Spinal cord (tissue), 10 donors: Measurements from ENCODE around the gene KRT81. TPM values are rescaled to one million over a fixed set of nuclear protein-coding genes. Genes with fewer than 3 reads are reported as not detected.
"Not testable (repeated sequence)": the region's sequence is repeated elsewhere in the genome, so short reads cannot be mapped to it uniquely, and the experiment has no call there.

Experiments
- DNase-seq, 6 donors: peaks; one replicate each; pipeline versions ENCODE4 v3.0.0 to v3.0.0-alpha.2; 2013 to 2015; ENCODE audit warnings: low spot score in 6 of 6, low read depth in 4 of 6
- H3K27ac ChIP-seq: one replicate; pipeline ENCODE4 v1.5.1; 2013; ENCODE audit warnings: low read depth, low read length, control low read depth
- H3K27me3 ChIP-seq: one replicate; pipeline ENCODE4 v1.6.1; 2013; ENCODE audit warnings: low read length; ENCODE audit not compliant: control insufficient read depth, insufficient read depth
- H3K36me3 ChIP-seq: one replicate; pipeline ENCODE4 v1.6.1; 2013; ENCODE audit warnings: low read length; ENCODE audit not compliant: control insufficient read depth, insufficient read depth
- H3K4me1 ChIP-seq: one replicate; pipeline ENCODE4 v1.6.1; 2013; ENCODE audit warnings: low read length; ENCODE audit not compliant: control insufficient read depth, insufficient read depth
- H3K4me3 ChIP-seq: one replicate; pipeline ENCODE4 v1.5.1; 2013; ENCODE audit warnings: low read depth, low read length, control low read depth
- H3K9me3 ChIP-seq: one replicate; pipeline ENCODE4 v1.6.1; 2013; ENCODE audit warnings: low read length; ENCODE audit not compliant: control insufficient read depth, insufficient read depth
- WGBS: methylation state at CpG from one replicate; pipeline ENCODE4 v1.1.5; 2013; ENCODE audit warnings: missing lambda C conversion rate; ENCODE audit not compliant: insufficient coverage; 5-methylcytosine and 5-hydroxymethylcytosine counted together
- polyA plus RNA-seq, 2 donors: library from polyadenylated mRNA; unstranded; fragments of 120-200 nt; gene quantifications; one replicate each; pipeline ENCODE4 v1.2.1, GENCODE V29; 2013; ENCODE audit not compliant: insufficient read length in 2 of 2
- total RNA-seq, 2 donors: library from RNA; depleted of rRNA in 1 of 2; stranded (reverse); fragments of 120-200 nt in 1 of 2; fragments of >200 nt in 1 of 2; gene quantifications; one replicate each; pipeline versions ENCODE4 v1.2.3 to v1.2.4, GENCODE V29; 2013 to 2014
- donor health status: healthy.

Gene KRT81
- total and polyA plus RNA-seq, 4 donors = 0.15 to 0.55 (median 0.17) TPM; not detected in 1

DNA sequence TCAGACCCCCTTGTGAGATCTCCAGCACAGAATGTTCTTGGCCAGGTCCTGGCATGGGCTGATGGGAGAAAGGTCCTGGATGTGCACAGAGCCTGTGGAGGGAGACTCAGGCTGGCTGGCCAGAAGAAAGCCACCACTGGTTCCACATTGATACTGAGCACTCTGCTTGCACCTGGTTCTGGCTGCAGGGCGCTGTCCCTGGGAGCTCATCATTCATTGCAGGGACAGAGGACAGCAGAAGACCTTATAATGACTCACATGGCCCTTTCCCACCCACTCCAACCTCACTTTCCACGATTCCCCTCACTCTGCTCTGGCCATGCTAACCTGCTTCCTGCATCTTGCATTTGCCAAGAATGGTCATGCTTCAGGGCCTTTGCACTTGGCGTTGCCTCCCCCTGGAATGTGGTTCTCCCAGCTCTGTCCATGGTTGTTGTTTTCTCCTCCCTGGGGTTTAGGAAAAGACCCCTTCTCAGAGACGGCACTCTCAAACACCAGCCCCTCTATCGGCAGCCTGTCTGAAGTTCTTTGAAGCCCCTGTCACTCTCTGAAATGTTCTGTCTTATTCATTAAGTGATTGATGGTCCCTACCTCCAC, 48.0 kb downstream of the KRT81 start:
- H3K27ac ChIP-seq = no peak overlapping the region
- 74% methylated on average over 3 of the region's 5 CpGs for WGBS
- H3K4me1 ChIP-seq = peaks cover 15% of the 10 kb centered on the region
- no peak for DNase-seq
- H3K27me3 ChIP-seq = no peaks in the 10 kb centered on the region
- H3K36me3 ChIP-seq = no peaks in the 10 kb centered on the region
- H3K9me3 ChIP-seq = no peaks in the 10 kb centered on the region
- H3K4me3 ChIP-seq = no peak overlapping the region

- H3K27ac ChIP-seq = no peak overlapping the region
- no peaks in the 10 kb centered on the region for H3K36me3 ChIP-seq
- no peak overlapping the region for H3K4me3 ChIP-seq
- 91% methylated on average over 7 of the region's 11 CpGs for WGBS
- no peaks in the 10 kb centered on the region for H3K9me3 ChIP-seq
- no peak for DNase-seq
- H3K4me1 ChIP-seq = peaks cover 12% of the 10 kb centered on the region
- no peaks in the 10 kb centered on the region for H3K27me3 ChIP-seq
Measured at GRCh38 chr12:52242442-52243258, 48.7 kb downstream of the KRT81 start.

DNA sequence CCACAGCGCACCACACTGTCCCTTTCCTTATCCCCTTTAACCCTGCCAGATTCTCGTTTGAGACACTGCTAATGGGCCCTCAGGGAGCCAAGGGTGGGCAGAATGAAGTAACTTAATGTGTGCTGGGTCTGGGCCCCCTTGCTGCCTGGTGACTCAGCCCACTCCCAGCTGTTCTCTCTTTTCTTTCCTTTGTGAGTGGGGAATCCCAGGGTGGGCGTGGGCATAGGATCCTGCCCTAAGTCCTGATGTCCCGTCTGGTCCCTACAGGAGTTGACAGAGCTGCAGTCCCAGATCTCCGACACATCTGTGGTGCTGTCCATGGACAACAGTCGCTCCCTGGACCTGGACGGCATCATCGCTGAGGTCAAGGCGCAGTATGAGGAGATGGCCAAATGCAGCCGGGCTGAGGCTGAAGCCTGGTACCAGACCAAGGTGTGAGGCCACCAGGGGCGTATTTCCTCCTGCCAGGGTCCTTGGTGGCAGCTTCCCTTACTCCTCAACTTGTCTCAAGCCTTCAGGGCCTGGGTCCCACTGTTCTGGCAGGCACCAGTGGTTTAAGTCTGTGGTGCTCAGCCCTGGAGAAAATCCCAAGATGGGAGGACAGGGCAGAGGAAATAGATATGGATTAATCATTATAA, 50.0 kb downstream of the KRT81 start:
- Histone ChIP-seq H3K4me3 (no peak overlapping the region), H3K9me3 (no peaks in the 10 kb centered on the region), H3K36me3 (no peaks in the 10 kb centered on the region), H3K27ac (no peak overlapping the region), H3K4me1 (peaks cover 8% of the 10 kb centered on the region), H3K27me3 (no peaks in the 10 kb centered on the region)
- DNase-seq = no peak
- 80% methylated on average over 9 of the region's 11 CpGs for WGBS

GRCh38 chr12:52240247-52240646, 51.1 kb downstream of the KRT81 start:
- not testable (repeated sequence) for H3K36me3 ChIP-seq, H3K27me3 ChIP-seq, H3K4me1 ChIP-seq, H3K4me3 ChIP-seq, H3K27ac ChIP-seq, DNase-seq, H3K9me3 ChIP-seq
- 94% methylated on average over 2 of the region's 6 CpGs for WGBS

DNA sequence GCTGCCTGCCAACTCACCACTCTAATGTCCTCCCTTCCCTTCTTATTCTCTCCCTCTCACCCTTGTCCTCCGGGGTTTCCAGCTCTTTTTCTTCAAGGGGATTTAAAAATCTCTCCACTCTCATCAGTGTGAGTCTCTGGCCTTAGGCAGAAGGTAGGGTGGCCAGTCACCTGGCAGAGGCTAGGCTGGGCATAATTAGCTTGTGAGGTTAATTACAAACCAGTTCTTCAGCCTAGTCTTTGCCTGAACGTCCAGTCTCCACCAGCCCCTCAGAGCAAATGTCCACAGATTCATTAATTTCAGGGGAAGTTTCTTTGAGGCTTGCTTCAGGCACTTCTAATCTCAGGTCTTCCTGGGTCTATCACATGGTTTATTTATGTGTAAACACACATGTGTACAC, 51.6 kb downstream of the KRT81 start:
- peaks cover 8% of the 10 kb centered on the region for H3K4me1 ChIP-seq
- H3K9me3 ChIP-seq = no peaks in the 10 kb centered on the region
- H3K36me3 ChIP-seq = no peaks in the 10 kb centered on the region
- H3K4me3 ChIP-seq = no peak overlapping the region
- H3K27ac ChIP-seq = no peak overlapping the region
- H3K27me3 ChIP-seq = peaks cover 2% of the 10 kb centered on the region
- 50% methylated on average over 1 of the region's 2 CpGs for whole genome bisulfite sequencing
- DNase-seq = no peak

GRCh38 chr12:52238916-52239646, 52.3 kb downstream of the KRT81 start:
- H3K27me3 ChIP-seq = peaks cover 8% of the 10 kb centered on the region
- 91% methylated on average over 3 of the region's 7 CpGs for WGBS
- no peak for DNase-seq
- H3K4me3 ChIP-seq = no peak overlapping the region
- H3K4me1 ChIP-seq = peaks cover 4% of the 10 kb centered on the region
- H3K9me3 ChIP-seq = no peaks in the 10 kb centered on the region
- H3K27ac ChIP-seq = no peak overlapping the region
- no peaks in the 10 kb centered on the region for H3K36me3 ChIP-seq

DNA sequence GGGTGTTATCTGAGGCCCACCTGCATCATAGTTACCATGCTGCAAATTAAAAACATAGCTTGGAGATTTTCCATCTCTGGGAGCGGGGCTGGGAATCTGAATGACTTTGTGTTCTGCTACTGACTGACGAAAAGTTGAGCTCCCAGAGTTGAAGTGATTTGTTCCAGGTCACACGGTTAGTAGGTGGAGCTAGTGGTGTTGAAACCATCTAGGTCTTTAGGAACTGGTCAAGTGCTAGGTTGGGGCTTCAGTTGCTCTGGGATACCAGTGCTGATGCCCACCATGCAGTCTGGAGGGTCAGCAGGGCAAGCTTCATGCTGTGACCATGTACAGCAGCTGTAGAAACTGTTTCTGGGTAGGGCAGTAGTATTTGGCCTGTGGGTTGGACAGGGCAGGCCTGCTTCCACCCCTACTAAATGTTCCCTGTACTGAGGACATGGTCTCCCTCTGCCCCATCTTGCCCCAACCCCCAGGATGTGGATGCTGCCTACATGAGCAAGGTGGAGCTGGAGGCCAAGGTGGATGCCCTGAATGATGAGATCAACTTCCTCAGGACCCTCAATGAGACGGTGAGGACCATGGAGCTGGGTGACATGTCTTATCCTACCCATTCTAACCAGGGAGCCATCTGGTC, 53.0 kb downstream of the KRT81 start:
- H3K4me1 ChIP-seq = peaks cover 4% of the 10 kb centered on the region
- H3K4me3 ChIP-seq = no peak overlapping the region
- peaks cover 16% of the 10 kb centered on the region for H3K27me3 ChIP-seq
- H3K36me3 ChIP-seq = no peaks in the 10 kb centered on the region
- DNase-seq = no peak
- H3K27ac ChIP-seq = no peak overlapping the region
- 76% methylated on average over 4 of the region's 4 CpGs for WGBS
- no peaks in the 10 kb centered on the region for H3K9me3 ChIP-seq

DNA sequence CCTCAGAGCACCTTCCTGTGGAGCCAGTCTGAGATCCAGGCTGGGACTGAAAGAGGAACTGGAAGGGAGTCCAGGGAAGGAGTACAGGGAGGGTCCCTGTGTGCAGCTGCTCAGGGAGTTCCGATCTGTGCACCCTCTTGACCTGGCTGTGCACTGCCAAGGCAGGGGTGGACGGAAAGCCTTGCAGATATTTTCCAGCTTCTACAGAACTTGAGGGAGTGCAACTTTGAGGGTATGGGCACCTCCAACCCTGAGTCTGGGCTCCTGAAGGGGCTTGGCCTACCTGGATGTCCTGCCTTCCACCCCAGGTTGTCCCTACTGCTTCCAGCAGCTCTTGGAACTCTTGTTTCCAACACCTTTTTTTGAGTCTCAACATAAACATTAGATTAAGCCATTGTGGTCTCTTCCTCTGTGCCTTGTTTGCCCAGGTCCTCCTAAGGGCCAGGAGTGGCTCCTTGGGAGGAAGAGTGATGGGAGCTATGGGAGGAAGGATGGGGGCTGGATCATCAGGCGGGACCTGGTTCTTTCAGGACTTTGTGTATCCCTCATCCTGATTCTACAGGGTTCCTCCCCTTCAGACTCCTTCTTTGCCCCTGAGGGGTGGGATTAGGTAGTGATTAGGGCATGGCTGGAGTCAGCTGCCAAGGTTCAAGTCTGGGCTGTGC, 54.8 kb downstream of the KRT81 start:
- DNase-seq = no peak
- WGBS = 94% methylated on average over 2 of the region's 3 CpGs
- Histone ChIP-seq H3K27ac (no peak overlapping the region), H3K9me3 (no peaks in the 10 kb centered on the region), H3K27me3 (peaks cover 33% of the 10 kb centered on the region), H3K4me1 (peaks cover 16% of the 10 kb centered on the region), H3K36me3 (no peaks in the 10 kb centered on the region), H3K4me3 (no peak overlapping the region)
